KG1 (cell line): Measurements from ENCODE around the gene AGO1.
"Not testable (repeated sequence)": the region's sequence is repeated elsewhere in the genome, so short reads cannot be mapped to it uniquely, and the experiment has no call there.

Experiments
- DNase-seq: peaks from one replicate; lab custom pipeline; 2025; lab: John Stamatoyannopoulos, UW

The AGO1 gene

DNA sequence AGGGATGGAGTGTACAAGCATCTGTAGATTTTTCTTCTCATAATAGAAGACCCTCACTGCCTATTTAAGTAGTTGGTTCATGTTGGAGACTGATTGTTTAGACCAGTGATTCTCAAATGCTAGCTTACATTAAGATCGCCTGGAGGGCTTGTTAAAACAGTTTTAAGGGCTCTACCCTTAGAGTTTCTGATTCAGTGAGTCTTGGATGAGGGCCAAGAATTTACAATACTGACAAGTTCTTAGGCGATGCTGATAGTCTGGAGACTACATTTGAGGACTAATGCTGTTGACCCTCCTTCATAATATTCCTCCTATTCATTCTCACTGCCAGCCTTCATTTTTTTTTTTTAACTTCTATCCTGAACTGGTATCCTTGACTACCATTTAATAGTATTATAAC is 32.7 kb downstream of the AGO1 start:
- no peak for DNase-seq

DNA sequence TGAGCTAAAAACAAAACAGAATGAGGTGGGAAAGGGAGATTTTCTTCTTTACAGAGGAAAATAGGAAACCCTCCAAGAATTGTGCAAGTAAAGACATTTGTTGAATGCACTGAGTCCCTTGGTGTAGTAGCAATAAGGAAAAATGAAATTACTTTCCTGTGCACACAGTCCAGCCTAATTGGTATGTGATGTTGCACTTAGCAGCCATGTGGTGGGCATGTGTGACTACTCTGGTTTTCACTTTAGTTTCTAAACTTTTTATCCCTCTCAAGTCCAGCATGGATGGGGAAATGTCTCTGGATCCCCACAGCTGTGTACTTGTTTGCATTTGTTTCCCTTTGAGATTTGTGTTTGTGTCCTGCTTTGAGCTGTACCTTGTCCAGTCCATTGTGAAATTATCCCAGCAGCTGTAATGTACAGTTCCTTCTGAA is 40.8 kb downstream of the AGO1 start:
- no peak for DNase-seq

- DNase-seq, result no peak
Observed at GRCh38 chr1:35924838-35925237, 41.8 kb downstream of the AGO1 start.

- DNase-seq, result no peak
Observed at GRCh38 chr1:35925741-35926140, 42.7 kb downstream of the AGO1 start.

GRCh38 chr1:35927472-35927871 is 44.5 kb downstream of the AGO1 start:
- DNase-seq, result no peak

- DNase-seq, result peak; percentile 61
Observed at GRCh38 chr1:35929730-35930592, 47.0 kb downstream of the AGO1 start.

DNA sequence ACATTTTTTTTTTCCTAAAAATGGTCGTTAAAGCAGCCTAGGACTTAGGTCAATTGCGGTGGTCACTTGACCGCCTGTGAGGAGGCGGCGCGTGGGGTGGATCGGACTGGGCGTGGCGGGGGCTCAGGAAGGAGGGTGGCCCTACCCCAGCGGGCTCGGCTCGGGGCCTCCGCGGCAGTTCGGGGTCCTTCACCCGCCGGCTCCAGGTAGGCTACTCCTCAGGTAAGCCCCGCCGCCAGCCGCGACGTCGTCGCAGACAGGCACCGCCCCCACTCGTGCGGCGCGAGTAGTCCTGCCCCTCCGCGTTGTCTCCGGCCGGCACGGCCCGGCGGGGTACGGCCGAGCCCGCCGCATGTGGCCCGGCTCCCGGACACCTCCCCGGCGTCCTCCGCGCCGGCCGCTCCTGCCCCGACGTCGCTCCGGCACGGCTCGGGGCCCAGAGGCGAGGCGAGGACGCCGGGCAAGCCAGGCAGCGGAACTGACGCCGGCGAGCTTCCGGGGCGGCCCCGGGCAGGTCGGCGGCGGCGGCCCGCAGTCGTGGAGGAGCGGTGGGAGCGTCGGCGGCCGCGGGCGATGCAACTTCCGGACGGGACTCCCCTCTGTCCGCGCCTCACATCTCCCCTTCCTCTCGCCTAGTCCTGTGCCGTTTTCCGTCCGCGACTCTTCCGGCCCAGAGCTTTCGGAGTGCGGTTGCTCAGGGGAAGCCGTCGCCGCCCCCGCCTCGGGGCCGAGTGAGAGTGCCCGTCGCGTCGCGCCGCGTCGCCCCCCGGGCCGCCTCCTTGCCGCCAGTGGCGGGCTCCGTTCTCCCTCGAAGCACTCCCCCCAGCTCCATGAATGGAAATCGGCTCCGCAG is 47.8 kb downstream of the AGO1 start, which contains the start of gene AGO3:
Gene AGO3, plus strand, starts transcription at position 513 of the 853 bp plus-strand sequence. Its CDS starts 322 bp downstream, at position 835.
- peak; percentile 75 for DNase-seq

GRCh38 chr1:35931446-35932157 is 48.6 kb downstream of the AGO1 start:
- no peak for DNase-seq

GRCh38 chr1:35932158-35932636 is 49.2 kb downstream of the AGO1 start:
- DNase-seq, result no peak

- no peak for DNase-seq
Observed at GRCh38 chr1:35932941-35933340, 49.9 kb downstream of the AGO1 start.

GRCh38 chr1:35935442-35936388 is 52.7 kb downstream of the AGO1 start:
- no peak for DNase-seq

- no peak for DNase-seq
Observed at GRCh38 chr1:35936838-35937237, 53.8 kb downstream of the AGO1 start.

DNA sequence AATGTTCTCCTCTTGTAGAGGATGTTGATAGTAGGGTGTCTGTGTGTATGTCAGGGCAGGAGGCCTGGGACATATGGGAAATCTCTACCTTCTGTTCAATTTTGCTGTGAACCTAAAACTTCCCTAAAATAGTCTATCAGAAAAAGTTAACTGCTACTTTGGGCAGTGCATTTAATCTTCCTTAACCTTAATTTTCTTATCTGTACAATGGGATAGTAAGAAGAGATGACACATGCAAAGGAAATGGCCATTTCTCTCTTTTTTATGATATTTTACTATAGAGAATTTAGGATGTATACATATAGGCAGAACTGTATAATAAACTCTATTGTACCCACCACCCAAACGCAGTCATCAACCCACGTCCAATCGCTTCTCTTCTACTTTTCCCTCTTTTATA is 56.5 kb downstream of the AGO1 start:
- no peak for DNase-seq

- no peak for DNase-seq
Observed at GRCh38 chr1:35945327-35945726, 62.3 kb downstream of the AGO1 start.

GRCh38 chr1:35947547-35947946 is 64.5 kb downstream of the AGO1 start:
- no peak for DNase-seq

DNA sequence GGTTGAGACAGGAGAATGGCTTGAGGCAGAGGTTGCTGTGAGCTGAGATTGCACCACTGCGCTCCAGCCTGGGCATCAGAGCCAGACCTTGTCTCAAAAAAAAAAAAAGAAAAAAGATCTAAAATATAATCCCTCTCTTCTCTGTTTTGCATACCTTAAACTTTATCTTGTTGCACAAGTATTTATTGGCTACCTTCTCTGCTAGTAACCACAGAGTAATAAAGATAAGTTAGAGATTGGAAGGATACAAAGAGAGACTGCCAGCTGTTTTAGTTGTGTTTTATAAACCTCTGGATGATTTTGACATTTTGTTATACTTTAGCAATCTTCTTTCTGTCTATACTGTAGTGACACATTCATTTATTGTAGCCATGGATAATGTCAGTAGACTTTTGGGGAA is 75.5 kb downstream of the AGO1 start:
- DNase-seq, result no peak

DNA sequence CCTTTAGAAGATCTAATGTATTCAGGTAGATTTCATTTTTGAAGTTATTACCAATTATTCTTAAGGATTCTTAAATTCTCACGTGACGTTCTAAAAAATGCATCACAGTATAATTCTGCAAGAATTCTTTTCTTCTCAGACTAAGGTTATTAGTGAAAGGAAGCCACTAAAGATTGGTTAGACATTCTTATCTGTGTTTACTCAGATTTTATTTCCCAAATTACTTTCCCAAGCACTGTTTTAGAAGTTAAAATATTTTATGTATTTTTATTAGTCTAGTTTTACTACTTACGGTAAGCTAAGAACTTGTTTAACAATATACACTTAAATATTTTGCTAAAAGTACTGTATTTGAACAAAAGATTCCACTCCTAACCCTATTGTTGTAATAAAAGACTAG is 76.3 kb downstream of the AGO1 start:
- DNase-seq, result no peak

DNA sequence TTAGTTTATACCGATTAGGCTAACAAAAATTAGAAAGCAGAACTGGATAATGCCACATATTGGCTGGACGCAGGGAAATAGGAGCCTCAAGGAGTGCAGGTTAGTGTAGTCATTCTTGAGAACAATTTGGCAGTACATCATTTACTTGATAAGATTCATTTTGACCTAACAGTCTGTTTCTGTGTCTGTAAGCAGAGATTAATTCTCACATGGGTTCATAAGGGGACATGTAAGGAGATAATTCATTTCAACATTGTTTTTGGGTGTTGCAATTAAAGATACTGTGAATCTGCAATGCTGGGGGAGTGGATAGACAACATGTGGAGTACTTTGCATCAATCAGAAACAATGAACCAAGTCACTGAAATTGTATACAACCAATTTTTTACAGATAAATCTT is 79.9 kb downstream of the AGO1 start:
- no peak for DNase-seq

GRCh38 chr1:35964277-35964676 is 81.3 kb downstream of the AGO1 start:
- not testable (repeated sequence) for DNase-seq

- DNase-seq, result no peak
Observed at GRCh38 chr1:35968396-35968795, 85.4 kb downstream of the AGO1 start.

DNA sequence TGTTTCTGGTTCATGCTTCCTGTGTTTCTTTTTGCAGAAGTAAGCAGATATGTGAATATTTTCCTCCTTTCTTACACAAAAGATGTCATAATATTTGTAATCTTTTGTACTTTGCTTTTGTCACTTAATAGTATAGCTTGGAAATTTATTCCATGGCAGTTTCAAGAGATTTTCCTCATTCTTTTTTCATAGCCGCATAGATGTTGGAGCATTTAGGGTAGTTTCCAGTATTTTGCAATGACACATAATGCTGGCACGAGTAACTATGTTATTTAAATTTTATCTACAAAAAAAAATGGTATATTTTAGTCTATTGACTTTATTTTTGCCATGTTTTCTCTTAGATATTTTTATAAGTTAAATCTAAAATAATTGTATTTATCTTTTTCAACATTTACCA is 88.6 kb downstream of the AGO1 start:
- DNase-seq, result no peak
